GM12878 (cell line): ENCODE data around the gene ZNF416. TPM values are rescaled to one million over a fixed set of nuclear protein-coding genes. Genes with fewer than 3 reads are reported as not detected.

Experiments
- ASH2L ChIP-seq: fragments of 300-600, 200-600 bp; sonication (generic); IDR thresholded peaks from 2 replicates; pipeline ENCODE4 v1.6.1; 2017; ENCODE audit warnings: low read depth, mild to moderate bottlenecking, borderline replicate concordance
- BMI1 ChIP-seq: fragments of 450-650 bp; IDR thresholded peaks from 2 replicates; pipeline ENCODE4 v1.6.1; 2016; ENCODE audit warnings: mild to moderate bottlenecking, moderate library complexity, borderline replicate concordance
- E2F4 ChIP-seq: IDR thresholded peaks from 2 replicates; pipeline ENCODE4 v1.6.1; 2012; ENCODE audit warnings: low read depth, low read length, improper control_type of control experiment
- ETV6 ChIP-seq, 2 experiments: fragments of 450-650 bp in 1 of 2; IDR thresholded peaks in 1 of 2; conservative IDR thresholded peaks in 1 of 2; 2 replicates each; pipeline ENCODE4 v1.6.1; 2014; ENCODE audit warnings: antibody characterized with exemption in 1 of 2, borderline replicate concordance in 1 of 2, low read depth in 1 of 2, mild to moderate bottlenecking in 1 of 2, moderate library complexity in 1 of 2
- KAT2A ChIP-seq: conservative IDR thresholded peaks from 2 replicates; pipeline ENCODE4 v1.6.1; 2011; ENCODE audit warnings: low read depth, low read length; ENCODE audit not compliant: control insufficient read depth
- MEF2B ChIP-seq: fragments of 450-650 bp; IDR thresholded peaks from 2 replicates; pipeline ENCODE4 v1.6.1; 2018; ENCODE audit warnings: mild to moderate bottlenecking, moderate library complexity; ENCODE audit not compliant: partially characterized antibody, poor library complexity, severe bottlenecking
- NBN ChIP-seq: fragments of 450-650 bp; IDR thresholded peaks from 2 replicates; pipeline ENCODE4 v1.6.1; 2016
- NRF1 ChIP-seq: conservative IDR thresholded peaks from 2 replicates; pipeline ENCODE4 v1.6.1; 2011; ENCODE audit warnings: mild to moderate bottlenecking, low read depth, low read length, improper control_type of control experiment
- PAX5 ChIP-seq: IDR thresholded peaks from 2 replicates; pipeline ENCODE4 v1.6.1; 2011; ENCODE audit warnings: low read depth, low read length, borderline replicate concordance
- RBBP5 ChIP-seq: fragments of 200-600 bp; sonication (generic); conservative IDR thresholded peaks from 2 replicates; pipeline ENCODE4 v1.6.1; 2016
- RUNX3 ChIP-seq: IDR thresholded peaks from 2 replicates; pipeline ENCODE4 v1.6.1; 2012; ENCODE audit warnings: low read length, inconsistent platforms
- SIN3A ChIP-seq: IDR thresholded peaks from 2 replicates; pipeline ENCODE4 v1.6.1; 2012; ENCODE audit warnings: low read depth, low read length, improper control_type of control experiment
- SMARCA5 ChIP-seq: fragments of 450-650 bp; IDR thresholded peaks from 2 replicates; pipeline ENCODE4 v1.6.1; 2017; ENCODE audit warnings: mild to moderate bottlenecking
- SMC3 ChIP-seq: IDR thresholded peaks from 2 replicates; pipeline ENCODE4 v1.6.1; 2011; ENCODE audit warnings: low read length, improper control_type of control experiment, borderline replicate concordance
- SPI1 ChIP-seq: IDR thresholded peaks from 2 replicates; pipeline ENCODE4 v1.6.1; 2011; ENCODE audit warnings: low read depth, mild to moderate bottlenecking, low read length, moderate library complexity, borderline replicate concordance; ENCODE audit not compliant: insufficient read depth
- SRF ChIP-seq, 2 experiments: IDR thresholded peaks; 2 replicates each; pipeline ENCODE4 v1.6.1; 2011; ENCODE audit warnings: low read depth in 2 of 2, low read length in 2 of 2, mild to moderate bottlenecking in 1 of 2, moderate library complexity in 1 of 2
- STAT3 ChIP-seq: IDR thresholded peaks from 2 replicates; pipeline ENCODE4 v1.6.1; 2011; ENCODE audit warnings: low read depth, low read length, improper control_type of control experiment
- TCF7 ChIP-seq: IDR thresholded peaks from 2 replicates; pipeline ENCODE4 v1.6.1; 2014; ENCODE audit warnings: antibody characterized with exemption, borderline replicate concordance
- WRNIP1 ChIP-seq: IDR thresholded peaks from 2 replicates; pipeline ENCODE4 v1.6.1; 2011; ENCODE audit warnings: low read depth, low read length, improper control_type of control experiment, borderline replicate concordance
- polyA plus RNA-seq, 11 experiments: library from polyadenylated mRNA; depleted of rRNA in 4 of 11; unstranded in 6 of 11; stranded (reverse) in 5 of 11; fragments of >200 nt; fragmentation: Nextera tagmentation in 4 of 11; fragmentation: Illumina TruSeq in 1 of 11; extraction: Ambion mirVana in 4 of 11; extraction: Trizol in 1 of 11; gene quantifications; 1 replicate in 1 of 11; 2 replicates in 10 of 11; pipeline versions ENCODE4 v1.2.1 to v1.2.3, GENCODE V29; 2011 to 2016; ENCODE audit warnings: inconsistent platforms in 2 of 11, missing spikeins in 2 of 11, low read depth in 1 of 11
- total RNA-seq, 4 experiments: library from RNA; depleted of rRNA in 3 of 4; stranded (reverse); fragments of >200 nt in 3 of 4; fragmentation: Illumina TruSeq in 1 of 4; extraction: Trizol in 1 of 4; gene quantifications; 2 replicates each; pipeline versions ENCODE4 v1.2.1 to v1.2.3, GENCODE V29; 2013 to 2021
- TF ChIP-seq, protein P1 (sequence below): fragments of 450-650 bp; conservative IDR thresholded peaks from 2 replicates; pipeline ENCODE4 v1.6.1; 2017; ENCODE audit warnings: mild to moderate bottlenecking, moderate library complexity
- TF ChIP-seq, protein P2 (sequence below): IDR thresholded peaks from 2 replicates; pipeline ENCODE4 v1.6.1; 2011; ENCODE audit warnings: mild to moderate bottlenecking, low read depth, low read length, moderate library complexity; ENCODE audit not compliant: insufficient replicate concordance
- TF ChIP-seq, protein P3 (sequence below): fragments of 450-650 bp; formaldehyde crosslinking; IDR thresholded peaks from 2 replicates; pipeline ENCODE4 v1.4.0; 2022; ENCODE audit warnings: mild to moderate bottlenecking, moderate library complexity

Gene ZNF416
- total and polyA plus RNA-seq, 10 of the 15 experiments (the other 5 are each of a cell fraction or from before 2014, with no cell fraction given): 1.2 to 5.4 (median 4.7) TPM

DNA sequence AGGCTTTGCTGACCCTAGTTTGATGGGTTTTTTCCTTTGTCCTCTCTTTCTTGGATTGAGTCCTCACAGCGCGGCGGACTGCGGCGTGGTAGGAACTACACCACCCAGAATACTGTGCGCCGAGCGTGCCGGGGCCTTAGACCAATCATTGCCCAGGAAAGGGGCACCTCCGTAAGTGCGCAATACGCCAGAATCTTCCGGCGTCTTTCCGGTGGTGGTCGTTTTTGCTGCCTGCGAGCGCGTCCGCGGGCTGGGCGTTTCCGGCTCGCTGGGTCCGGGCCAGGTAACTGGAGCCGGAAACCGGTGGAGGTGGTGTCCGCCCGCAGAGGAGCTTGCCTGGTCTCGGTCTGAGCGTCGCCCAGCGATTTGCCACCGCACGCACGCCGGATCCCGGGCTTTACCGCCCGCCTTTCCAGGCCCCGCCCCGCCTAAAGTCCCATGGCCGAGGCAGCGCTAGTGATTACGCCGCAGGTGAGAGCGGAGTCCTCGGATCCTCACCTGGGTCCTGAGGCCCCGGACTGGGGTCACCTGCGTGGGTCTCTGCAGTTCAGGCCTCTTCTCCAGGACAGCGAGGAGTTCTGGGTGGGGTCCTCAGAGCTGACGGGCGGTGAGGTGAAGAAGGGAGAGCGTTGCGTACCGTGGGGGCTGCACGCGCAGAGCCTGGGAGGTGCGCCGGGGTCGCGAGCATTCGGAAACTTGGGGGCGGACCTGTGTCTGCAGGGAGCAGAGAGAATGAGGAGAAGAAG is 51.4 kb downstream of the ZNF416 start, which contains the start of gene ZNF549 (continued):
- TF ChIP-seq SMC3 (no peak), BMI1 (no peak), ASH2L (no peak), SIN3A (no peak; the same call in 1 of the 2 replicates), MEF2B (no peak), SPI1 (no peak), NBN (peak; percentile 63; the same call in 1 of the 2 replicates), TCF7 (no peak), RBBP5 (no peak), STAT3 (no peak), WRNIP1 (no peak), SRF (IDR thresholded peaks at IDR 0.05; ENCODE audit: low read depth in 2 of 2, low read length in 2 of 2) (no peak), RUNX3 (peak; percentile 49; the same call in 1 of the 2 replicates), E2F4 (no peak), ETV6 (conservative IDR thresholded peaks at IDR 0.05 in 1 of 2, IDR thresholded peaks at IDR 0.05 in 1 of 2; ENCODE audit: borderline replicate concordance in 1 of 2, low read depth in 1 of 2) (no peak), NRF1 (no peak), KAT2A (no peak), PAX5 (peak; percentile 67; the same call in 1 of the 2 replicates), SMARCA5 (no peak)
- TF ChIP-seq, protein P1, sequence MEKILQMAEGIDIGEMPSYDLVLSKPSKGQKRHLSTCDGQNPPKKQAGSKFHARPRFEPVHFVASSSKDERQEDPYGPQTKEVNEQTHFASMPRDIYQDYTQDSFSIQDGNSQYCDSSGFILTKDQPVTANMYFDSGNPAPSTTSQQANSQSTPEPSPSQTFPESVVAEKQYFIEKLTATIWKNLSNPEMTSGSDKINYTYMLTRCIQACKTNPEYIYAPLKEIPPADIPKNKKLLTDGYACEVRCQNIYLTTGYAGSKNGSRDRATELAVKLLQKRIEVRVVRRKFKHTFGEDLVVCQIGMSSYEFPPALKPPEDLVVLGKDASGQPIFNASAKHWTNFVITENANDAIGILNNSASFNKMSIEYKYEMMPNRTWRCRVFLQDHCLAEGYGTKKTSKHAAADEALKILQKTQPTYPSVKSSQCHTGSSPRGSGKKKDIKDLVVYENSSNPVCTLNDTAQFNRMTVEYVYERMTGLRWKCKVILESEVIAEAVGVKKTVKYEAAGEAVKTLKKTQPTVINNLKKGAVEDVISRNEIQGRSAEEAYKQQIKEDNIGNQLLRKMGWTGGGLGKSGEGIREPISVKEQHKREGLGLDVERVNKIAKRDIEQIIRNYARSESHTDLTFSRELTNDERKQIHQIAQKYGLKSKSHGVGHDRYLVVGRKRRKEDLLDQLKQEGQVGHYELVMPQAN: peak; percentile 65; the same call in 1 of the 2 replicates
- TF ChIP-seq, protein P2, sequence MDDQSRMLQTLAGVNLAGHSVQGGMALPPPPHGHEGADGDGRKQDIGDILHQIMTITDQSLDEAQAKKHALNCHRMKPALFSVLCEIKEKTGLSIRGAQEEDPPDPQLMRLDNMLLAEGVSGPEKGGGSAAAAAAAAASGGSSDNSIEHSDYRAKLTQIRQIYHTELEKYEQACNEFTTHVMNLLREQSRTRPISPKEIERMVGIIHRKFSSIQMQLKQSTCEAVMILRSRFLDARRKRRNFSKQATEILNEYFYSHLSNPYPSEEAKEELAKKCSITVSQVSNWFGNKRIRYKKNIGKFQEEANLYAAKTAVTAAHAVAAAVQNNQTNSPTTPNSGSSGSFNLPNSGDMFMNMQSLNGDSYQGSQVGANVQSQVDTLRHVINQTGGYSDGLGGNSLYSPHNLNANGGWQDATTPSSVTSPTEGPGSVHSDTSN: no peak
- TF ChIP-seq, protein P3, sequence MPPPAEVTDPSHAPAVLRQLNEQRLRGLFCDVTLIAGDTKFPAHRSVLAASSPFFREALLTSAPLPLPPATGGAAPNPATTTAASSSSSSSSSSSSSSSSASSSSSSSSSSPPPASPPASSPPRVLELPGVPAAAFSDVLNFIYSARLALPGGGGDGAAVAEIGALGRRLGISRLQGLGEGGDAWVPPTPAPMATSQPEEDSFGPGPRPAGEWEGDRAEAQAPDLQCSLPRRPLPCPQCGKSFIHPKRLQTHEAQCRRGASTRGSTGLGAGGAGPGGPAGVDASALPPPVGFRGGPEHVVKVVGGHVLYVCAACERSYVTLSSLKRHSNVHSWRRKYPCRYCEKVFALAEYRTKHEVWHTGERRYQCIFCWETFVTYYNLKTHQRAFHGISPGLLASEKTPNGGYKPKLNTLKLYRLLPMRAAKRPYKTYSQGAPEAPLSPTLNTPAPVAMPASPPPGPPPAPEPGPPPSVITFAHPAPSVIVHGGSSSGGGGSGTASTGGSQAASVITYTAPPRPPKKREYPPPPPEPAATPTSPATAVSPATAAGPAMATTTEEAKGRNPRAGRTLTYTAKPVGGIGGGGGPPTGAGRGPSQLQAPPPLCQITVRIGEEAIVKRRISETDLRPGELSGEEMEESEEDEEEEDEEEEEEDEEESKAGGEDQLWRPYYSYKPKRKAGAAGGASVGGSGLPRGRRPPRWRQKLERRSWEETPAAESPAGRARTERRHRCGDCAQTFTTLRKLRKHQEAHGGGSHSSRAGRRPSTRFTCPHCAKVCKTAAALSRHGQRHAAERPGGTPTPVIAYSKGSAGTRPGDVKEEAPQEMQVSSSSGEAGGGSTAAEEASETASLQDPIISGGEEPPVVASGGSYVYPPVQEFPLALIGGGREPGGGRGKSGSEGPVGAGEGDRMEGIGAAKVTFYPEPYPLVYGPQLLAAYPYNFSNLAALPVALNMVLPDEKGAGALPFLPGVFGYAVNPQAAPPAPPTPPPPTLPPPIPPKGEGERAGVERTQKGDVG (CRISPR knock-in tag): no peak
